22Rv1 (cell line): ENCODE results near the gene LSAMP.

Experiments used
- ZFX ChIP-seq: fragments of 450-650 bp; IDR thresholded peaks from 2 replicates; pipeline ENCODE4 v1.6.1; 2017; ENCODE audit warnings: antibody characterized with exemption, borderline replicate concordance
- TF ChIP-seq, protein P1 (sequence below): fragments of 450-650 bp; IDR thresholded peaks from 2 replicates; pipeline ENCODE4 v1.5.1; 2017; ENCODE audit warnings: mild to moderate bottlenecking

GRCh38 chr3:116426036-116426435, 19.3 kb downstream of the LSAMP start:
- TF ChIP-seq, protein P1, sequence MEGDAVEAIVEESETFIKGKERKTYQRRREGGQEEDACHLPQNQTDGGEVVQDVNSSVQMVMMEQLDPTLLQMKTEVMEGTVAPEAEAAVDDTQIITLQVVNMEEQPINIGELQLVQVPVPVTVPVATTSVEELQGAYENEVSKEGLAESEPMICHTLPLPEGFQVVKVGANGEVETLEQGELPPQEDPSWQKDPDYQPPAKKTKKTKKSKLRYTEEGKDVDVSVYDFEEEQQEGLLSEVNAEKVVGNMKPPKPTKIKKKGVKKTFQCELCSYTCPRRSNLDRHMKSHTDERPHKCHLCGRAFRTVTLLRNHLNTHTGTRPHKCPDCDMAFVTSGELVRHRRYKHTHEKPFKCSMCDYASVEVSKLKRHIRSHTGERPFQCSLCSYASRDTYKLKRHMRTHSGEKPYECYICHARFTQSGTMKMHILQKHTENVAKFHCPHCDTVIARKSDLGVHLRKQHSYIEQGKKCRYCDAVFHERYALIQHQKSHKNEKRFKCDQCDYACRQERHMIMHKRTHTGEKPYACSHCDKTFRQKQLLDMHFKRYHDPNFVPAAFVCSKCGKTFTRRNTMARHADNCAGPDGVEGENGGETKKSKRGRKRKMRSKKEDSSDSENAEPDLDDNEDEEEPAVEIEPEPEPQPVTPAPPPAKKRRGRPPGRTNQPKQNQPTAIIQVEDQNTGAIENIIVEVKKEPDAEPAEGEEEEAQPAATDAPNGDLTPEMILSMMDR, result no peak
- TF ChIP-seq ZFX, result no peak
